RKO (cell line): ENCODE results near the gene DCN.
"Not testable (repeated sequence)": the region's sequence is repeated elsewhere in the genome, so short reads cannot be mapped to it uniquely, and the experiment has no call there.

ENCODE experiments used
- DNase-seq: peaks from one replicate; pipeline ENCODE4 v3.0.0-alpha.2; 2016; ENCODE audit warnings: low spot score

The DCN gene

GRCh38 chr12:91182636-91183455 is at the start of gene DCN:
TSS of gene DCN (minus strand) at chr12:91182817. CDS start at chr12:91178552, 4,265 bp downstream.
- DNase-seq: no peak

DNA sequence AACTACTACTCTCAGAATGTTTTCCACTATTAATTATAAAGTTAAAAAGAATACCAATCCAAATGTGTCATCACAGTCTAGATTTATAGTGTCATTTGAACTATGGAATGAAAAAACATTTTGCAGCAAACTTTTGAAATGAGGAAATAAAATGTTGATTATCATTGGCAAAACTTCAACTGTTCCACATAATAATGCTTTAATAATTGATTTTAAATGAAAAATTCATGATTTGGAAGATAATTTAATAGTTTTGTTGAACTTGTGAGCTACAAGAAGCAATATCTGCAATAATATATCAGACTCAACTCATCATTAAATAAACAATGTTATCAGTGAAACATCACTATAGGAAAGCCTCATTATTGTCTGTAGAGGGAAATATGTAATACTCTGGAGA is 48.2 kb upstream of the DCN start:
- no peak for DNase-seq

- DNase-seq: no peak
Measured at GRCh38 chr12:91226951-91227350, 44.3 kb upstream of the DCN start.

DNA sequence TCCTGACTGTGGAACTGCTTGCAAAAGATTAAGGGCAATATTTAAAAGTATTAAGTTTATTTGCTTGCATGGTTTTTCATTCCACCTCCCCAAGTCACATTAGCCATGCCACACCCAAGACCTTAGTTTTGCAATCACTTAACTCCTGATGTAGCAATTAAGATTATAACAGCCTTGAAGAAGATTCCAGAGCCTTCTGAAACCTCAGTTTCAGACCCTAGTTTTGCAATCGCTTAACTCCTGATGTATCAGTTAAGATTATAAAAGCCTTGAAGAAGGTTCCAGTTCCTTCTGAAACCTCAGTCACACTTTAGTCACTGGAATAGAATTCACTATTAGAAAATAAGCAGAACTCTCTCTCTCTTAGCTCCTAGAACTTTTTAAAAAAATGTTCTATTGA is 42.7 kb upstream of the DCN start:
- DNase-seq: no peak

- DNase-seq: no peak
Measured at GRCh38 chr12:91224401-91224800, 41.8 kb upstream of the DCN start.

DNA sequence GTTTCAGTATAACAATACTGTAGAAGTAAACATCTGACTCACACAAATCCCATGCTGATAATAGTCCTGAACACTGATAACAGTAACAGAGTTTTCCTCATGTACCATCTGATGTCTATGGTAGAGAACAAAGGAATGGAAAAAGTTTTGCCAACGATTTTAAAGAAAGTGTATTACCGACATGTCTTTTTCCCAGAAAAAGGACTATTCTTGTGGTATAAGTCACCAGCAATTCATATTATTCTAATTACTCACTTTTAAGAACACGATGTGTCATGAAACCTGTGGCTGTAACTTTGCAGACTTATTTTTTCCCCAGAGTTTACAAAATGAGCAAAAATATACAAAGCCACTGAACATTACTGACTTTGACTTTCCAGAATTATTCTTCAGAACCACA is 40.1 kb upstream of the DCN start:
- peak; percentile 48 for DNase-seq

DNA sequence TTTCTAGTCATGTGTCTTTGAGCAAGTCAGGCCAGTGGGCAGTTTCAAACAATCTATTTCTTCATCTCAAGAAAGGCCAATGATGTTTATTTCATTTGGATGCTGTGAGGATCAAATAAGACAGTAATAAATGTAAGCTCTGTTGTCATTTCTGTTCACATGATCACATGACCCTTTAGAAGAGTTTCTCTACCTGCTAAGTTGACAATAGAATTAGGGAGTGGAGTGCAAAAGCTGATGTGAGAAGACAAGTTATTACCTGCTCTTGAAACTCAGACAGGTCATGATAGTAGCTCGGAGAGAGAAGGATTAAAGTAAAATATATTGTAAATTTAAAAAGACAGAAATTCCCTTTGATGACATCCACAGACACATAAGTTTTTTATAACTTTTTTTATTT is 37.3 kb upstream of the DCN start:
- no peak for DNase-seq

DNA sequence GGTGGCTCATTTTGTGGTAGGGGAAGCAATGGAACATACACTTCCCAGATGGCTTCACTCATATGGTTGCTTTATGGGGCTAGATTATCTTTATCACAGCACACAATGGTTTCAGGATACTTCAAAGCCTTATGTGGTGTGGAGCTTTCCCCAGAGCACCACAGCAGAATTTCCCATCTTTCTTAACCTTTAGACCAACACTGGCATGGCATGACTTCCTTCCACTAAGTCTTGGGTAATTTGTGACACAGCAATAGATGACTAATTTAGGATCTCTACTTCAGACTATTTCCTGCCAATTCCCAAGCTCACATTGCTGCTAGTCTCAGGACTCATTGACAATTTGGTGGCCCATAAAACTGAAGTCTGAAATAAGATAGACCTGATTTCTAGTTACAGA is 36.9 kb upstream of the DCN start:
- peak; percentile 54 for DNase-seq

DNA sequence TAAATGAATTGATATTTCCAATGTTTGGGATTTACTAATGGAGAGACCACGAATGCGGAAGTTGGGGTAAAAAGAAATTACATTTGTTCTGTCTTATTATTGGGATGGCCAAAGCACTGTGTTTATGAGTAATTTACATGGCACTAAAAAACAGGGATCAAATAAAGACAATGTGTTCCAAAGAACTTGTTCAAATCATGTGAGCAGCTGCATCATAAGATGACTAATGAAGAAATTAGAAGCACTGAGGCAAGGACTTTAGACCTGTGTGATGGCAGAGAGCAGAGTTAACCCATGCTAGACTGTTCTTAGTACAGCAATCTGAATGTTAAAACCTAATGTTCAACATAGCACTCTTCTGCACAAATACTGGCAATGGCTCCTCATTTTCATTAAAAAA is 34.3 kb upstream of the DCN start:
- no peak for DNase-seq

- no peak for DNase-seq
Measured at GRCh38 chr12:91215940-91216454, 33.4 kb upstream of the DCN start.

- DNase-seq: no peak
Measured at GRCh38 chr12:91211866-91212265, 29.2 kb upstream of the DCN start.

GRCh38 chr12:91210618-91211017 is 28.0 kb upstream of the DCN start:
- no peak for DNase-seq

DNA sequence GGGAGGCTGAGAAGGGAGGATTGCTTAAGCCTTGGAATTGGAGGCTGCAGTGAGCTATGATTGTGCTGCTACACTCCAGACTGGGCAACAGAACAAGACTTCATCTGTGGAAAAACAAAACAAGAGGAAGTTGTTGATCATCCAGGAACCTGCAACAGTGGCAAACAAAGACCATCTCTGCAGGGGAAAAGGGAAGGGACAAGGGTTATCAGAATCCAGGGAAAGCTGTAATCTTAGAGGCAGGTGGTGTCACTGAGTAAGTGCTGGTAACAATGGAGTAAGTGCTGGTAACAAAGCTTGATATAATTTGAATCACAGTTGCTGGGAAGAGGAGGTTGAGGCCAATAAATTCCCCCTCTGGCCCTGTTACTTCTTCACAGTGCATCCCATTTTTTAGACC is 27.5 kb upstream of the DCN start:
- no peak for DNase-seq

- not testable (repeated sequence) for DNase-seq
Measured at GRCh38 chr12:91207301-91207700, 24.7 kb upstream of the DCN start.

DNA sequence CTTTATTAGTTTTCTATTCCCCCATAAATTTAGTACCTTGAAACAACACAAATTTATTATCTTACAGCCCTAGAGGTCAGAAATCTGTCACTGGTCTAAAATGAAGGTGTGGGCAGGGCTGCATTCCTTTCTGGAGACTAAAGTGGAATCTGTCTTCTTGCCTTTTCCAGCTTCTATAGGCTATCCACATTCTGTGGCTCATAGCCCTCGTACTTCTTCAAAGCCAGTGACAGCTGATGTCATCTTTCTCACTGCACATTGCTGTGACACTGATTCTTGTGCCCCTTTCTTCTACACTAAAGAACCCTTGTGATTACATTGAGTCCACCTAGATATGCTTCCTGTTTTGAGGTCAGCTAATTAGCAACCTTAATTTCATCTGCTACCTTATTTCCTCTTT is 23.2 kb upstream of the DCN start:
- no peak for DNase-seq

DNA sequence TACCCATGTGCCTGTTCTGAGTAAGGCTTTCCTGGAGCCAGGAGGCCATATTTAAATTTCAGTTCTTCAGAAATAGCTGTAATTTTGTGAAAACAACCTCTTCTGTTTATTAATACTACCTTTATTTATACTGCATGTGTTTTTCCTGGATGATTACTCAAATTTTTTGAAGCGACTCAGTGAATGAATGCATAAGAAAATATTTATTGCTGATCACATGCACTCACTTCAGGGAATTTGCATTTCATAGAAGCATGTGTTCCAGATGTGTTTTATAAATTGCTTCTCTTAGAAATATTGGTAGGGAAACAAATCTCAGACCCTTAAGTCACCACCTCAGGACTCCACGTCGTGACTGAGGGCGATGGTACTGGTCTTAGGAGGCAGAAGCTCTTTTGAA is 21.8 kb upstream of the DCN start:
- DNase-seq: no peak

DNA sequence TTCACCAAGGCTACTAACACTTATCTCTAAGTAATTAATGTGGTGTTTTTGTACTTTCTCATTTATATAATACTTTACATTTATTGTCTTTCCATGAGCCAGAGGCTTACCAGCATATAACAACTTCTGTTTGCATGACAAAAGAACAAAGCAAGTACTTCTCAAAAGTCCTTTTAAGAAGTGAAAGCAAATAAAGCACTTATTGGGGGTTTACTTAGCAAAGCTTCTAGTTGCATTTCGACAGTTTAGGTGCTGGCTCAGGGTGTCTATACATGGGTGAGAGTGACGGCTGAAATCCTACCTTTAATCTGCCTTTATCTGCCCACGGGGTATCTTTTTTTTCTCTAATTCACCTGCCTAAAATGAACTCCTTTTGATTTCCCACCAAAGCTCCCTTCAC is 21.0 kb upstream of the DCN start:
- no peak for DNase-seq

DNA sequence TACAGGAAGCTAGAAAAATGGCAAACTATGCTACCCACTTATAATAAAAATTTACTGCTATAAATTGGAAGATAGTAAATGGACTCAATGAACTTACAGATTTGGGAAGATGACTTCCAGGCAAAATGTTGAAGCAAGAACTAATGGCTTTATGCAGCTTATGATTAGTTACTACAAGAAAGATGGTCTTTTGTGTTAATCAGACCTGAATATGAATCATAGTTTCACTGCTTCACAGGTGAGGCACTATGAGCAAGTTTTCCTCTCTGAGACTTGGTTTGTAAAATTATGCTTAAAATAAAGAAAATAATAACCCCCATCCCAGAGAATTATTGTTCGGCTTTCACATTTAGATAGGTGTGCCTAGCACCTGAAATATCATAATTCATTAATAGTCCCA is 19.8 kb upstream of the DCN start:
- no peak for DNase-seq

GRCh38 chr12:91196436-91196835 is 13.8 kb upstream of the DCN start:
- no peak for DNase-seq

DNA sequence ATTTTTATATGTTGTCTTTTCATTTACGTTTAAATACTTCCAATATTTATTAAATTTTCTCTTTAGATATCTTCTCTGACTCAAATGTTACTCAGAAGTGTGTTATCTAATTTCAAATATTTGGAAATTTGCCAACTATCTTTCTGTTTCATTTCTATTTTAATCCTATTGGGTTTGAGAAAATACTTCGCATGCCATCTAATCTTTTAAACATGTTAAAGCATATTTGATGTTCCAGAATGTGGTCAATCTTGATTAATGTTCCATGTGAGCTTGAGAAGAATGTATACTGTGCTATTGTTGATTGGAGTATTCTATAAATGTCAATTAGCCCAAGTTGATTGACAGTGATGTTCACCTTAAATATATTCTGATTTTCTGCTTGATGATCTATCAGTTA is 11.9 kb upstream of the DCN start:
- DNase-seq: no peak

GRCh38 chr12:91191513-91192111 is 9.0 kb upstream of the DCN start:
- no peak for DNase-seq

DNA sequence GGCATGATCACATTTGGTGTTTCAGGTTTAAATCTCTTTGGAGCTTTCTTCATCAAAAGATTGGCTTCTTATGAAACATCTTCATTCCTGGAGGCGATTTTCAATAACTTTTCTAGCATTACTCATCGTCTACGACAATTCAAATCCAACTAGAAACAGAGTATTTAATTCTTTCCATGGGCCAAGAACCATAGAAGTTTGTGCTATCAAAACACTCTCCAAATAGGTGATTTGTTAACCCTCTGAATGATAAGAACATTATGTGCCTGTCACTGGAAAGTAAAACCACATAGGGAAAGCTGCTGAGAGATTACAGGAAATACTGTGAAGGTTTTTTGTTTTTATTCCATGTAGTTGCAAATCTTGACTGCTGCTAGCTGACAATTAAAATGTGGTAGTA is 6.9 kb upstream of the DCN start:
- no peak for DNase-seq

DNA sequence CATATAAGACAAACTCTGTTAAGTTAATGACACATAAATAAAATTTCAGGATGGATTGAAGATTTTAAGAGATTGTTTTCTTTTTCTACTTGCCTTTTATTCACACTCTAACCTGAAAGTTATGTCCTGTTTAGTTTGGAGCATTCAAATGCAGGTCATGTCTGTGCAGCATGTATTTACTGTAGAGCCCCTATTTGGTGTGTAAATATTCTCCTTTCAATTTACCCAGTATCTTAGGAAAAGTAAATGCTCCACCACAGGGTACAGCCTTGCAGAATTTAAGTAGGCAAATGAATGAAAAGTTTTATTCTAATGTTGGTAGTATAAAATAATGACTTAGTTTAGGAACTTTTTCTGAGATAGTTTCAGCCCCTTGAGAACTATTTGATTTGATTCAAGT is 6.2 kb upstream of the DCN start:
- no peak for DNase-seq

DNA sequence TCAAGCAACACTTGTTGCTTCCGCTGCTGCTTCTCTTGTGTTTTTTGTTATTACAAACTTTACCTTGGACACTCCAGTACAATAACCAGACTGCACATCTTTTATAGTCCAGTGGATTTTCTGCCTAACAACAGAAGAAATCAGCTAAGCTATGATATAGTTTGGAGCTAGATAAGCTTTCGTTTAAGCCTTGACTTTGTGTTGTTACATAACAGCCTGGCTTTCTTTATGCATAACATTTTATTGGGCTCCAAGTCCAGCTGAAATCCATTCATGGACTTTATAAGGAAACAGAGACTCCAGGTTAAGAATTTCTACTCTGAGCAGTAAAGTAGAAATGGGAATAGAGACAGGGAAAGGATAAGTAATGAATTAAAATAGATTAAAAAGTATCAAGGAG is 3.5 kb upstream of the DCN start:
- no peak for DNase-seq
